T-helper 1 cell treated with Interleukin-12 subunit alpha and Interleukin-12 subunit beta and Interleukin-4 antibody, amounts not matched to agents 30 ng/mL and 1 ng/mL, for 36 hours (primary cell): ENCODE results near the gene SDCCAG8. TPM values are rescaled to one million over a fixed set of nuclear protein-coding genes. Genes with fewer than 3 reads are reported as not detected.

Experiments used
- intact Hi-C: fragments of 100-400 bp; cut with micrococcal nuclease; formaldehyde crosslinking; loops from one replicate; pipeline ENCODE4 v1.15.1; 2024
- total RNA-seq: library from RNA; stranded (reverse); gene quantifications from 2 replicates; pipeline ENCODE4 v1.2.3, GENCODE V29; 2022

SDCCAG8 gene
- total RNA-seq, 1 donor from 2014 or later = 24.9 TPM

GRCh38 chr1:243280571-243281129 is 24.8 kb downstream of the SDCCAG8 start:
- intact Hi-C loops = no loop called here

DNA sequence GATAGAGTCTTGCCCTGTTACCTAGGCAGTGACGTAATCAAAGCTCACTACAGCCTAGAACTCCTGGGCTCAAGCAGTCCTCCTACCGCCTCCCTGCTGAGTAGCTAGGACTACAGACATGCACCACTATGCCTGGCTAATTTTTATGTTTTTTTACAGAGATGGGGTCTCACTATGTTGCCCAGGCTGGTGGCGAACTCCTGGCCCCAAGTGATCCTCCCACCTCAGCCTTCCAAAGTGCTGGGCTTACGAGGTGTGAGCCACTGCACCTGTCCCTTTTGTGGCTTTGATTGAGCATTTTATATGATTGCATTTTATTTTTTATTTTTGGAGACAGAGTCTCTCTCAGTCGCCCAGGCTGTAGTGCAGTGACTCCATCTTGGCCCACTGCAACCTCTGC is 25.8 kb downstream of the SDCCAG8 start:
- intact Hi-C loops = no loop called here

DNA sequence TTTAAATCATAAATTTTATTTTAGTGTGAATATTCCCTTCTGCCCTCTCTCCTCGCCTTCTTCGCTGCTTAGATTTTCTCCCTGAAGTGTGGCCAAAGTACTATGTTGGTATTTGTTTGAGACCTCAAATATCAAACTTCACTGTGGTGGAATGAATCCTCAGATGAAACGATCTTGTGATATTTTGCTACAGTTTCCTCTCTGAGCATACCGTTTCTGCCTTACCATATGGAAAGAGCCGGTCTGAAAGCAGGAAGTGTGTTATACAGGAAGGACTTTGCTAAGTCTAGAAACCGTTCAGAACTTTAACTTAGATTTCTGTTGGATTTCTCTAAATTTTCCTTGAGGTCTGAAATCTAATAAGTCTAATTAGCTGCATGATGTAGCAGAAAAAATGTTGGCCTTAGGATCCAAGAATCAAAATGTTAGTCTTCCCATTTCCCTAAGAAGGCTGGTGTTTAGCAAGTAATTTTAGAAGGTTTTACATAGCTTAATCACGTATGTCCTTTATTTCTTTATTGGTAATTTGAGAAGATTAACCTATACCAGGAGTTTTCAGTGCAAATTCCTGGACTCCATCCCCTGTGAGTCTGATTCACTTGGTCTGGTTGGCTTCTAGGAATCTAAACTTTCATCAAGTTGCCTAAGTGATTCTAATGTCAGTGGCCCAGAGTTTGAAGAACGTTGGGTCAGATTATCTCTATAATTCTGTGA is 30.7 kb downstream of the SDCCAG8 start:
- intact Hi-C loops = loop anchor here (1.0 kb wide), 1 partner anchor 30 kb away; the partner anchor contains the start of gene SDCCAG8

- intact Hi-C loops = loop anchor here (1.0 kb wide), 1 partner anchor 31 kb away; the partner anchor contains the start of gene SDCCAG8
Measured at GRCh38 chr1:243287123-243287460, 31.3 kb downstream of the SDCCAG8 start.

GRCh38 chr1:243287652-243288051 is 31.8 kb downstream of the SDCCAG8 start:
- intact Hi-C loops = loop anchor here (1.0 kb wide), 1 partner anchor 31 kb away; the partner anchor contains the start of gene SDCCAG8

GRCh38 chr1:243288062-243288461 is 32.2 kb downstream of the SDCCAG8 start:
- intact Hi-C loops = no loop called here

DNA sequence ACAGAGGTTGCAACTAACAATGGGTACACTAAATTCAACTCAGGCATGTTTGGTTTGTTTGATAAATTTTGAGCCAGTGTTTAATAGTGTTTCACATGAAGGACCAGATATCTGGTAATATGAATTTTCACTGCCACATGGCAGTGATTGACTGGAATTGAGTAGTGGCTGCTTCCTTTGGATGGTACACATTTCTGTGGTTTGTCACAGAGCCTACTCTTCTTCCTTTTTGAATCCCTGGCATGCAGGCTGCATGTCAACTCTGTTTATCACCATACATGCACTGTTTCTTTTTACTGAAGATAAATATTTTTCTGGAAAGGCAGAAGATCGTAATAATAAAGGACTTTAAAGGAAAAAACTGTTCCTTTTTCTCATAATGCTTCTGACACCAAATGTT is 35.5 kb downstream of the SDCCAG8 start:
- intact Hi-C loops = no loop called here

DNA sequence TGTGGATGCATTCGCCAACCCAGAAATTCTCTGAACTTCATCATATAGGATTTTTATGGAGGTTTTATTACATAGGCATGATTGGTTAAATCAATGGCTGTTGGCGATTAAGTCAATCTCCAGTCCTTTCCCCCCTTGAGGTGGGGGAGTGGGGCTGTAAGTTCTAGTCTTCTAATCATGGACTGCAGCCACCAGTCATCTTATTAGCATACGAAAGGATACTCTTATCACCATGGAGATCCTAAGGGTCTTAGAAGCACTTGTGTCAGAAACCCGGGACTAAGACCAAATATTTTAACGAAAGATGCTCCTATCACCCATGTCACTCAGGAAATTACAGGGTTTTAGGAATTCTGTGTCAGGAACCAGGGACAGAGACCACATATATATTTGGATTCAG is 36.3 kb downstream of the SDCCAG8 start:
- intact Hi-C loops = no loop called here

- intact Hi-C loops = no loop called here
Measured at GRCh38 chr1:243293941-243294722, 38.3 kb downstream of the SDCCAG8 start.

DNA sequence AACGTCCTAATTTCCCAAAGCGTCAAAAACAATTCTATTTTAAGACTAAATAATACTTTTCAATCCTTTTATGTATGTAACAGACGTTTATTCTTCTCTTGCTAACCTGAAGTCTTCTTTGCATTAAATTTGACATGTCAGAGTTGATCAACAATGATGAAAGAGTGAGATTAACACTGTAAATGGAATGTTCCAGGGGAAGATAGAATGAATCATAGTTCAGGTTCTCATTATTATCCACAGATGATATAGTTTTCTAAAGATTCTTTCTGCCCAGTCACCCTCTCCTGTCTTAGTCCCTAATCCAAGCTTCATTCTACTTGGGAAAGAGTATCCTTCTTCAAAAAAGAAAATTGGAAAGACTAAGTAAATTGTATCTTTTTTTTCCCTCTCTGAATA is 38.9 kb downstream of the SDCCAG8 start:
- intact Hi-C loops = no loop called here

DNA sequence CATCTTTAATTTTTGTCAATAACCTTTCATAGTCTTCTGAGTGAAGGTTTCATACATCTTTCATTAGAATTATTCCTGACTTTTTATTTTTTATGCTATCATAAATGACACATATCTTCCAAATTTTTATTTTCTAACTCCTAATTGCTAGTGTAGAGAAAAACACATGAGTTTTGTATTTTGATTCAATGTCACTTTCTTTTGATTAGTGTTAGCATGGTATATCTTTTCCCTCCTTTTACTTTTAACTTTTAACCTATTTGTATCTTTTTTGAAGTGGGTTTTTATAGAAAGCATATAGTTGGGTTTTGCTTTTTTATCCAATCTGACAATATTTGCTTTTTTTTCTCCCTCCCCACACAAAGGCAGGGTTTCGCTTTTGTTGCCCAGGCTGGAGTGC is 43.2 kb downstream of the SDCCAG8 start:
- intact Hi-C loops = no loop called here

GRCh38 chr1:243301059-243301458 is 45.2 kb downstream of the SDCCAG8 start:
- intact Hi-C loops = no loop called here

DNA sequence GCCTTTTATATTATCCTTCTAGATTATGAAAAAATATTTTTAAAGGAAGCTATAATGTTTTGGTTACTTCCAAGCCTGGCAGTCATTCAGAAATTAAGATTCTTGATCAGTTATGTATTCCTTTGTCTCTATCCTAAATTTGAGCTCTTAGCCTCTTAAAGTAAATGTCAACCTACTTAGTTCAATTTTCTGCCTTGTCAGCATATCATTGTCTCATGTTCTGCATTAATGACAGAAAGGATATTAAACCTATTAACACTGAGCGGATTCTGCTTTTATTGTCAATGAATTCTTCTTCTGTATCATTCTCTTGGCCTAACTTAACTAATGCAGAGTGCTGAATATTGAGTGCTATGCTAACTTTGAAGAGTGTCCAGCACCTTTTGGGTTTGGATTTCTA is 56.0 kb downstream of the SDCCAG8 start:
- intact Hi-C loops = no loop called here

- intact Hi-C loops = no loop called here
Measured at GRCh38 chr1:243312952-243313634, 57.3 kb downstream of the SDCCAG8 start.

DNA sequence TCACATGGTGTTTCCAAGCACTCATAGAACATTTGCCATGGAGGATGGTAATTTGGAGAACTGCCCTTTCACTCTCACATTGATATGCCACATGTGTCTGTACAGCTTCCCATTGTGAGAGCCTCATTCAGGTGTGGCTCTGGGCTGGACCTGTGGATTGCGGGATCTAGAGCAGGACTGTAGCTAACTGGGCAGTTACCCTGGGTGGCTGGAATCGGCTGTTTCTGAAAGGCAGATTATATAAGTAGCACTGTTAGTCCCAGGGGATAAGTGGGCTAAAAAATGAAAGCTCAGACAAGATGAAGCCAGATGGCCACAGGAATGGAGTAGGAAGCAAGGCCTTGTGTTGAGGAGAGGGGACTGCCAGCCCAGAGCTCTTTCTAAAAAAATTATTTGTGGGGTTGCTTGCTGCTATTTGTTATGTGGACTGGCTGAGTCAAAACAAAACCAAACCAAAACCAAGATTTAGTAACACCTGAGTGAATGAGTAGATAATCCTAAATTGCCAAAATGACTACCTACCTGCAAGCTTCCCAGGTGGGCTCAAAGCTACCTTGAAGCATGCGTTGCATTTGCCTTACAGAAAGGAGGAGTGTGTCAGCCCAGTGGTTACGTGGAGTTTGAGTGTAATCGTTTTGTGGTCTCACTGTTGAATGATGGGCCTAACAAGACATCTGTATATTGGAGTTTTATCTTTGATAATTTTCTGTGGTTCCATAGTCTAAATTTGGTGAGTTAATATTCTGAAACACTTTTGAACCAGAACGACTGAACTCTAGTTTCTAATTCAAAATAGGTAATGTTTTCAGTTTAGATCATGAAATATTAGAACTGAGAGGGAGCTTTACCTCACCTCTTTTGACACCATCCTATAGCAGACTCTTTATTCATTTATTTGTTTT is 58.0 kb downstream of the SDCCAG8 start:
- intact Hi-C loops = no loop called here

DNA sequence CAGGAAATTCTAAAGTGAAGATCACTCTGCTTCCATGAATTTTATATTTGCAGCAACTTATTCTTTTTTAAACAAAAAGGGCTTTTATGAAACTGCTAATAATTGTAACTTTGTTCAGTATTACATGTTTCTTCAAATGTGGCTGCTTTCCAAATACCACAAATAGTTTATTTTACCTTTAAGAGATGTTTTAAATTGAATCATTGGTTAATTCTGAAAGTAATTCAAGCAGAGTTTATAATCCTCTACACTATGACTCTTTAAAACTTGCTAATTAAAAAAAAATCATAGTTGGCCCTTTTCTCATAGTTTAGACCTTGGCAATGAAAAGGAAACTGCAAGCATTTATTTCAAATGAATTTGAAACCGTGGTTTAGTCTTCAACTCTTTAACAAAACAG is 59.6 kb downstream of the SDCCAG8 start:
- intact Hi-C loops = no loop called here

DNA sequence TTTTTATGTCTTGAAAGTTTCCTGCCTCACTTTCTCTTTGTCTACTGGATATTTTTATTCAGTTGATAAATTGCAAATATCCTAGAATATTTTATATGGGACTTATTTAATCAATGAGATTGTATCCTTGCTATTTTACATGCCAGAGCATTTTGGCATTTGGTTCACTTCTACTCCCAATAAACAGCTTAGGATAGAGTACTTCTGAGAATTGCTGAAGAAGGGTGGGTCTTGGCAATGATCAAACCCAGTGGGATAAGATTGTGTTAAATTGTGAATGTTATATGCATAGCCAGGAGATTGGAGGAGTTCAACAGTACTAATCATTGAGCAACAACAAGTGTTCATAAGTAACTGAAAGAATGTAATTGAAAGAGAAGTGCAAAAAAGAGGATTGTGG is 60.1 kb downstream of the SDCCAG8 start:
- intact Hi-C loops = no loop called here

DNA sequence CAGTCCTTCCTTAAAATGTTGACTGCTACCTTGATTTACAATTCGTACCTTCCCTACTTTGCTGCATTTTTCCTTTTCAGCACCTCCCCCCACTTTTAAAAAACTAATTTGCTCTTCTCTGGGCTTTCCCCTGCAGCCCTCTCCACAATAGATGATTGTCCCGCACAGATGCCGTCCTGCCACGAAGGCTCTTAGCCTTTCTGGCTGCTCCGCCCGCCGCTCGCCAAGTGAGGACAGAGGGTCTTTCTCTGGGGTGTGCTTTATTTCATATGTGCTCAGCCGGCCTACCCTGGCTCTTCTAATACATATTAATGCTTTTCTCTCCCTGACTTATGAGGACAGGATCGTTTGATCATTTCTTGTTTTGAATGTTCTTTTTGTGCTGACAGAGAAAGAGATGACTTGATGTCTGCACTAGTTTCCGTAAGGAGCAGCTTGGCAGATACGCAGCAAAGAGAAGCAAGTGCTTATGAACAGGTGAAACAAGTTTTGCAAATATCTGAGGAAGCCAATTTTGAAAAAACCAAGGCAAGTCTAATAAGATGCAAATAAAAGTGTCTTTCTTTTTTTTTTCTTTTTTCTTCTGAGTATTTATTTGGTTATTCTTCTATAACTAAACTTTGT is 60.6 kb downstream of the SDCCAG8 start:
- intact Hi-C loops = no loop called here

- intact Hi-C loops = loop anchor here (10.0 kb wide), 2 partner anchors 265 to 515 kb away; no protein-coding TSS in a partner anchor
Measured at GRCh38 chr1:243320224-243320623, 64.4 kb downstream of the SDCCAG8 start.

- intact Hi-C loops = loop anchor here (10.0 kb wide), 2 partner anchors 268 to 518 kb away; no protein-coding TSS in a partner anchor
Measured at GRCh38 chr1:243322326-243322725, 66.5 kb downstream of the SDCCAG8 start.
